ENCODE measurements around the gene PRRC1. TPM values are rescaled to one million over a fixed set of nuclear protein-coding genes. Genes with fewer than 3 reads are reported as not detected.

PRRC1 gene
- 50.2 and 57.9 TPM in 2 replicates for total RNA-seq

DNA sequence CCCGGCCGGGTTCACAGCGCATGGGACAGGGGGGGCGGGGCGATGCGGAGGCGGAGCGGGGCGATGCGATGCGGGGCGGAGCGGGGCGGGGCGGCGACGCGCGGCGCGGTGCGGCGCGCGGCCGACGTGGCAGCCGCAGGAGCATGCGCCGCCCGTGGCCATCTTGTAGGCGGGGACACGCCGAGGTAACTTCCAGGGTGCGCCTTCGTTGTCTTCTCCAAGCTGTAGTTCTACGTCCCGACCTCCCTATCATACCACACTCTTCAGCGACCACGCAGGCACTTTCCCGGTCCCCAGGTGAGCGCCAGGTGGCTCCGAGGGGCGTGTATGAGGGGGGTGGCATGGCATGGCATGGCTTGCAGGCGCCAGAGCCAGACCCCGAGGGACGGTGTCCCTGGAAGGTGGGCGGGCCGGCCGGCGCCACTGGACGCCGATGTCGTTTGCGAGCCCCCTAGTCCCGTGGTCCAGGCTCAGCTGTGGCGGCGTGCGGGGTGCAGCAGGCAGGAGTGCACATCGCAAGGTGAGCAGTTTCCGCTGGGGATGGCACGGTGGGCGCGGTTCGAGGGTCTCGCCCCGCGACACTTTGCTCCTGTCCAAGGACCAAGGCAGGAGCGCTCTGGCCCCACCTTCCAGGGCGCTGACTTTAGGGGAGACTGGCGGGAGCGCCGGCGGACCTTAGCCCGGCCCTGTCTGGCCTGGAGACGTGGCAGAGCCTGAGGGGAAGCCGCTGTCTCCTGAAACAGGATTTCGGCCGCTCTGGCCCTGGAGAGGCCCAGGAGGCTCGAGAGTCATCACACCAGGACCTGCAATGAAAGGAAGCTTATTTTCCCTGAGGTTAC, at the start of gene PRRC1:
TSS of gene PRRC1 (plus strand) at position 161 of the 839 bp plus-strand sequence. CDS start 5,840 bp downstream, outside the sequence.

Other genes starting within 250 kb of the PRRC1 start
- gene MEGF10, start 226.8 kb upstream of the PRRC1 start, total RNA-seq: 0.14 TPM in 1 of 2 replicates, not detected in the other
- gene CTXN3, start 131.4 kb downstream of the PRRC1 start, total RNA-seq: not detected in 2 replicates
- not detected in 2 replicates for gene CCDC192, start 185.8 kb downstream of the PRRC1 start, total RNA-seq

Measured in smooth muscle cell of bladder (primary cell).